Measurements from ENCODE around the gene CD72.
"Not testable (repeated sequence)": the region's sequence is repeated elsewhere in the genome, so short reads cannot be mapped to it uniquely, and the experiment has no call there.

The CD72 gene

GRCh38 chr9:35603986-35604577 lies 14.1 kb downstream of the CD72 start:
- no peak for TF ChIP-seq ZFX (IDR thresholded peaks at IDR 0.05)
- TF ChIP-seq CTCF (conservative IDR thresholded peaks at IDR 0.05) = peak; percentile 99
- H3K27ac ChIP-seq = peak overlapping the region; percentile 85

GRCh38 chr9:35603506-35603985 lies 14.7 kb downstream of the CD72 start:
- no peak for TF ChIP-seq ZFX (IDR thresholded peaks at IDR 0.05)
- peak overlapping the region; percentile 85 for H3K27ac ChIP-seq

GRCh38 chr9:35599763-35600604 lies 18.2 kb downstream of the CD72 start:
- TF ChIP-seq ZFX (IDR thresholded peaks at IDR 0.05) (no peak), CTCF (conservative IDR thresholded peaks at IDR 0.05) (no peak)
- no peak overlapping the region for H3K27ac ChIP-seq

- H3K27ac ChIP-seq = no peak overlapping the region
- TF ChIP-seq CTCF (conservative IDR thresholded peaks at IDR 0.05) (no peak), ZFX (IDR thresholded peaks at IDR 0.05) (no peak)
Observed at GRCh38 chr9:35598866-35599590, 19.2 kb downstream of the CD72 start.

GRCh38 chr9:35596907-35597306 lies 21.3 kb downstream of the CD72 start:
- not testable (repeated sequence) for H3K27ac ChIP-seq

GRCh38 chr9:35594471-35594870 lies 23.7 kb downstream of the CD72 start:
- H3K27ac ChIP-seq = no peak overlapping the region
- TF ChIP-seq ZFX (IDR thresholded peaks at IDR 0.05) (no peak), CTCF (conservative IDR thresholded peaks at IDR 0.05) (no peak)

GRCh38 chr9:35593581-35593980 lies 24.6 kb downstream of the CD72 start:
- no peak for TF ChIP-seq ZFX (IDR thresholded peaks at IDR 0.05)
- no peak for TF ChIP-seq CTCF (conservative IDR thresholded peaks at IDR 0.05)
- H3K27ac ChIP-seq = no peak overlapping the region

- not testable (repeated sequence) for H3K27ac ChIP-seq
Observed at GRCh38 chr9:35588506-35588905, 29.7 kb downstream of the CD72 start.

GRCh38 chr9:35584681-35585080 lies 33.5 kb downstream of the CD72 start:
- not testable (repeated sequence) for H3K27ac ChIP-seq

GRCh38 chr9:35583521-35583920 lies 34.7 kb downstream of the CD72 start:
- H3K27ac ChIP-seq = not testable (repeated sequence)
